Muscle layer of duodenum (tissue), 2 donors: ENCODE measurements around the gene PRKCD.

Experiments used
- H3K27ac ChIP-seq: one replicate; pipeline ENCODE4 v1.7.0; 2013; ENCODE audit warnings: mild to moderate bottlenecking, low read length
- H3K27me3 ChIP-seq: one replicate; pipeline ENCODE4 v1.7.0; 2013; ENCODE audit warnings: low read depth, mild to moderate bottlenecking, control low read depth, low read length
- H3K36me3 ChIP-seq, 2 donors: one replicate each; pipeline ENCODE4 v1.7.0; 2013; ENCODE audit warnings: low read length in 2 of 2, control low read depth in 1 of 2, mild to moderate bottlenecking in 1 of 2; ENCODE audit not compliant: insufficient read depth in 2 of 2, control insufficient read depth in 1 of 2
- H3K4me1 ChIP-seq, 2 donors: one replicate each; pipeline ENCODE4 v1.7.0; 2013; ENCODE audit warnings: low read length in 2 of 2, mild to moderate bottlenecking in 2 of 2, control low read depth in 1 of 2, moderate library complexity in 1 of 2; ENCODE audit not compliant: insufficient read depth in 2 of 2, control insufficient read depth in 1 of 2
- H3K4me3 ChIP-seq, 2 donors: one replicate each; pipeline ENCODE4 v1.7.0; 2013; ENCODE audit warnings: low read length in 2 of 2, low read depth in 1 of 2, mild to moderate bottlenecking in 1 of 2
- H3K9me3 ChIP-seq, 2 donors: one replicate each; pipeline ENCODE4 v1.7.0; 2013; ENCODE audit warnings: low read length in 2 of 2, control low read depth in 1 of 2, mild to moderate bottlenecking in 1 of 2; ENCODE audit not compliant: control insufficient read depth in 1 of 2
- donor health status: healthy.

The PRKCD gene

DNA sequence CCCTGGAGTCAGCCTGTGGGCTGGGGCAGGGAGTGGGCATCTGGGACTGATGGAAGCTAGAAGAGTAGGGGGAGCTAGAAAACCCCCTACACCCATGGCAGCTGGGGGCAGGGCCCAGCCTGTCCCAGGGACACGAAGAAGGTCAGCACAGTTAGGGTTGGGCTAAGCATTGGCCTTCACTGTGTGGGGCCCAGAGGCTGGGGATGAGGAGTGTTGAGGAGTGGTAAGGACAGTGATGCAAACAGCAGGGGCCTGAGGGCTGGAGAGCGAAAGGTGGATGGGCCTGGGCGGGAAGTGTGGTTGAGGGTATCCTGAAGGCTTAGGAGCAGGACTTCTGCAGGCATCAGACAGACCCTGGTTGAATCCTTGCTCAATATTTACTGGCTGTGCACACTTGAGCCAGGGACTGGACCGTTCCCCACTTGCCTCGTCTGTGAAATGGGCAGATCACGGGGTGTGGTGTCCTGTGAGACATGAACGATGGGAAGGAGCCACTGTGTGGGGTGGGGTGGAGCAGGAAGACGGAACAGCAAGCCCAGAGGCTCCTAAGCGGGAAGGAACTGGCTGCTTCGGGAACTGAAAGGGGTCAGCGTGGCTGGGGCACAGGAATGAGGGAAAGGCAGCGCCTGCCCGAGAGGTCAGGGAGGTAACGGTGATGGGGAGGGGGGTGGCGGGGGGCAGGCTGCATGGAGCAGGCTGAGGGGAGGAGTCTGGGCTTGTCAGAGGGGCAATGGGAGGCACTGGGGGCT is 7.3 kb downstream of the PRKCD start:
- Histone ChIP-seq H3K9me3 (no peaks in the 10 kb centered on the region), H3K4me3 (no peak overlapping the region), H3K4me1 (peaks cover 16 to 35% of the 10 kb centered on the region in 2 donors), H3K27me3 (no peaks in the 10 kb centered on the region), H3K36me3 (no peaks in the 10 kb centered on the region), H3K27ac (no peak overlapping the region)

DNA sequence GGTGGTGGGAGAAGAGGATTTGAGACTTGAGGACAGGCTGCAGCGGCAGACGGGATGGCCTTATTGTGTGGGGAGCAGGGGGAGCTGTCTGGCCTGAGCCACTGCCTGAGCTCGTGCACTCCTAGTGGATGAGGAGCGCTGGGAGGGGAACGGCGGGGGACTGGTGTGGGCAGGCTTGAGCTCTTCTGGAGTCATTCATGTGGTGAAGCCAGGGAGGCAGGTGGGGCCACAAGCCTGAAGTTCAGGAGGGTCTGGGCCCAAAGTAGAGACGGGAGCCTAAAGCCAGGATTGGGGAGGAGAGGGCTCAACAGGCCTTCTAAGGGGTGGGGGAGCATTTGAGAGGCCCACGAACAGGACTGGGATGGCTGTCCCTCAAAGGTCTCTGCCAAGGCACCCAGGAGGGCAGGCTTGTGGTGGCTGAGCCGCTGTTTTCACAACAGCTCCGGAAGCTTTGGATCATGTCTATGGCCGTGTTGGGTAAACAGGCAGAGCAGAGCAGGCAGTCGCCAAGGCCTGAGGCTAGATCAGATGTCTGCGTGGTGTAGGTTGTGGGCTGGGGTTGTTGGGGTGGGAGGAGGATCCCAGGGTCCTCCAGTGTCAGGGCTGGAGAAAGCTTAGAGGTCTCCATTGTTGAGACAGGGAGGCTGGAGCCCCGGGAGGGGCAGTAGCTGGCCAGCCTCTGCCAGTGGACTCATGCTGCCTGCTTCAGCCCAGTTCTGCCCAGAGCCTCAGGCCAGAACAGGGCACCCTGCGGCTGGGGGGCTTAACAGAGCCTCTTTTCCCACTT is 8.2 kb downstream of the PRKCD start:
- H3K27me3 ChIP-seq, result no peaks in the 10 kb centered on the region
- H3K36me3 ChIP-seq, result no peaks in the 10 kb centered on the region
- H3K27ac ChIP-seq, result peak overlapping the region; percentile 54
- H3K4me3 ChIP-seq, result no peak overlapping the region
- peaks cover 14 to 35% of the 10 kb centered on the region in 2 donors for H3K4me1 ChIP-seq
- H3K9me3 ChIP-seq, result no peaks in the 10 kb centered on the region

DNA sequence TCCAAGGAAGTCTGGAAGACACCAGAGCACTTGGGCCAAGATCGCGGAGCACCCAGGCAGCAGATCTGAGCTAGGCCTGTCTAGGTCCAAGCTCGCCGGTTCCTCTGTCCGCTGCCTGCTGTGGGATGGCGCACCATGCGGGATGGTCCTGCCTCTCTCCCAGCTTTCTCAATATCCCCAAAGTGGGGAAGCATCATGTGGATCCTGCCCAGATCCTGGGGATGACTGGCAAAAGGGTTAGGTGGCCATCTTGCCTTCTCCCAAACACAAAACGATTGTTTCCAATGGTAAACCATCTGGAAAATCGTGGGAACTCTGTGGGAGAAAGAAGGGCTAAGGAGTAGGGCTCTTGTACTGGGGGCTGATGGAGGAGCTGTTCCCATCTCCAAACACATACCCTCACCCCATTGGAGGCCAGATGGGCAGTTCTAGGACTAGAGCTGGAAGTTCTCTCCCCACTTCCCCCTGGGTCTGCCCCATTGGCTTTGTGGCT is 8.9 kb downstream of the PRKCD start:
- peak overlapping the region in 1 of 2 donors; percentile 11 for H3K4me3 ChIP-seq
- peaks cover 14 to 35% of the 10 kb centered on the region in 2 donors for H3K4me1 ChIP-seq
- no peaks in the 10 kb centered on the region for H3K9me3 ChIP-seq
- H3K27ac ChIP-seq, result no peak overlapping the region
- no peaks in the 10 kb centered on the region for H3K36me3 ChIP-seq
- no peaks in the 10 kb centered on the region for H3K27me3 ChIP-seq

DNA sequence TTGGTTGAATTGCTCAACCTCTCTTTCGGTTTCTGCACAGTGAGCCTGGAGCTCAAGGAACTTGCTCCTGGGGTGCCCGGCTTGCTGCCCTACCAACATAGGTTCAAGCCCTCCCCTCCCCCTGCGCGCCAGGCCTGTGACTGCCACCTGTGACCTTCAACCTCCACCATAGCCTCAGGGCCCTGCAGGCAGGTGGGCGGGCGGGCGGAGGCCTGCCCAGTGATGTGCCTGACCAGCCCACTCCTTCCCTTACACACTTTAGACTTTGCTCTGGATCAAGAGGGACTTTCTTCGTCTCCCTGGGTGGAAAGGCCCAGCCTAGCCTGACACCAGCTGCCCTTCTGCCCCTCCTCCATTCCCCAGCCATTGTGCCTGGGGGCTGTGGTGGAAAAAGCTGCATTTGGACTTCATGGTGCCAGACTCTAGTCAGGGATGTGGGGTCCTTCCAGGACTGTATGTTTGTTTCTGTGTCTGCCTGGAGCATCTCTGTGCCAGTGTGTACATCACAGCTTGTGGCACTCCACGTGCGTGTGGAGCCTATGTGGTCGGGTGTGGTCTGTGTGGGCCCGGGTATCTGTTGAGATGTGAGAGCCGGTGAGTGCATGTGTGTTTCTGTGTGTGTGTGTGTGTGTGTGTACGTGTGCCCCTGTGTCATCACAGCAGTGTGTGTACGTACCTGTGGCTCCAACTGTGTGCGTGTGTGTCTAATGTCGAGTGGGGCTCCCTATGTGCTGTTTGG is 9.5 kb downstream of the PRKCD start:
- H3K27ac ChIP-seq, result no peak overlapping the region
- no peak overlapping the region for H3K4me3 ChIP-seq
- peaks cover 0 to under 1% of the 10 kb centered on the region in 2 donors for H3K36me3 ChIP-seq
- no peaks in the 10 kb centered on the region for H3K9me3 ChIP-seq
- H3K27me3 ChIP-seq, result no peaks in the 10 kb centered on the region
- H3K4me1 ChIP-seq, result peaks cover 14 to 32% of the 10 kb centered on the region in 2 donors

DNA sequence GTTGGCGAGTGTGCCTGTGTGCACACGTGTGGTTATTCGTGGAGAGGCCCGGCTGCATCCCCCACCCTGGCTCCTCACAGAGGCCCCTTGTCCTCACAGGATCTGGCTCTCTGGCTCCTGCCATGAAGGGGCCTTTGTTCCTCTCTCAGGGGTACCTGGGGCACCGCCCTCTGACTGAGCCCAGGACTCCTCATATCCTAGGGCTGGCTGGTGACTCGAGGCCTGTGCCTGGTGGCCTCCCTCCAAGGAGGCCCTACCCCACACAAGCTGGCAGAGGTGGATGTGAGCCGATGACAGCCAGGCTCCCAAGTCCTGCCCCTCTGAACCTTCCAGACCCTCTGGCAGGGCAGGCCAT is 10.0 kb downstream of the PRKCD start:
- Histone ChIP-seq H3K4me1 (peaks cover 14 to 28% of the 10 kb centered on the region in 2 donors), H3K36me3 (peaks cover 0 to 4% of the 10 kb centered on the region in 2 donors), H3K9me3 (no peaks in the 10 kb centered on the region), H3K27me3 (no peaks in the 10 kb centered on the region), H3K4me3 (no peak overlapping the region), H3K27ac (no peak overlapping the region)

DNA sequence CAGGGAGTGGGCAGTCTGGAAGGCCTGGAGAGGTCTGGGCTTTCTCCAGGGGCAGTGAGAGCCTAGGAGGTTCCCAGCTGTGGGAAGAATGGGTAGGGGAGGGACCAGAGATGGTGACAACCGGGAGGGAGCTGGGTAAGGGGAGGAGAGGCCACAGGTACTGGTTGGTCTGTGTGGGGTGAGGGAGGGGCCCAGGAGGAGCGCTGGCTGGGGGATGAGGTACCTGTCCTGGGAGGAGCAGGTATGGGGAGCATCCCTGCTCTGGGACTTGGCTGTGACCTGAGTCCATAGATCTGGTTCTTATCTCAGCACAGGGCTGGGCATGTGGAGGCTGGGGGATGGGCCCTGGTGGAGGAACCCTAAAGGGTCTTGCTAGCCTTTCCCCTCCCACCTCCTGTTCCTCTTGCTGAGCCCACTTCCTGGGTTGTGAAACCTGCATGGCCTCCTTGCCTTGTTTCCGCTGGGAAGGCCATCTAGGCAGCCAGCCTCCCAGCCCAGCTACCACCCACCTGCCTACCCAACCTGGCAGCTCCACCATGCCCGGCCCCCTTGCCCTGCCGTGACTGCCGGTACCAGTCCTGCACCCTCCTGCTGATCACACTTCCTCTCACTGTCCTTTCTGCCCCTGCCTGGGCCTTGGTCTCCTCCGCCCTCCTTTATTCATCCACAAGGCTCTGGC is 11.0 kb downstream of the PRKCD start:
- H3K9me3 ChIP-seq, result no peaks in the 10 kb centered on the region
- H3K4me1 ChIP-seq, result peaks cover 9 to 19% of the 10 kb centered on the region in 2 donors
- H3K27ac ChIP-seq, result no peak overlapping the region
- no peak overlapping the region for H3K4me3 ChIP-seq
- peaks cover 0 to 4% of the 10 kb centered on the region in 2 donors for H3K36me3 ChIP-seq
- H3K27me3 ChIP-seq, result no peaks in the 10 kb centered on the region

DNA sequence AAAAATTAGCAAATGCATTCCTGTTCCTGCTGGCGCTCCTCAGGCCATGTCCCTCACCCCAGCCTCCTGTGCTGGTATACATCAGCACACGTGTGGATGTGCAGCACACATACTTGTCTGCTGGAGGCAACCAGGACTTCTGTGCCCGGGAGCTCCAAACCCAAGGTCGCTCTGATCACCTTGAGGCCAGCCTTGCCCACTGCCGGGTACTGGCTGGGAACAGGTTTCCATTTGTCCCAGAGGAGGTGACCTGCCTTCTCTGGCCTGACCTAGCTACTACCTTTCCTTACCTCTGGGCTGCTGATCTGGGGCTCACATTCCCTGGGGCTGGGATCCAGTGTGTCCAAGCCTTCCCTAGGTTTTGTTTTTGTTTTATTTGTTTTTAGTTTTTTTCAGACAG is 12.1 kb downstream of the PRKCD start:
- H3K4me3 ChIP-seq, result no peak overlapping the region
- peaks cover 0 to 4% of the 10 kb centered on the region in 2 donors for H3K36me3 ChIP-seq
- H3K9me3 ChIP-seq, result no peaks in the 10 kb centered on the region
- peaks cover 5 to 13% of the 10 kb centered on the region in 2 donors for H3K4me1 ChIP-seq
- no peaks in the 10 kb centered on the region for H3K27me3 ChIP-seq
- H3K27ac ChIP-seq, result no peak overlapping the region

DNA sequence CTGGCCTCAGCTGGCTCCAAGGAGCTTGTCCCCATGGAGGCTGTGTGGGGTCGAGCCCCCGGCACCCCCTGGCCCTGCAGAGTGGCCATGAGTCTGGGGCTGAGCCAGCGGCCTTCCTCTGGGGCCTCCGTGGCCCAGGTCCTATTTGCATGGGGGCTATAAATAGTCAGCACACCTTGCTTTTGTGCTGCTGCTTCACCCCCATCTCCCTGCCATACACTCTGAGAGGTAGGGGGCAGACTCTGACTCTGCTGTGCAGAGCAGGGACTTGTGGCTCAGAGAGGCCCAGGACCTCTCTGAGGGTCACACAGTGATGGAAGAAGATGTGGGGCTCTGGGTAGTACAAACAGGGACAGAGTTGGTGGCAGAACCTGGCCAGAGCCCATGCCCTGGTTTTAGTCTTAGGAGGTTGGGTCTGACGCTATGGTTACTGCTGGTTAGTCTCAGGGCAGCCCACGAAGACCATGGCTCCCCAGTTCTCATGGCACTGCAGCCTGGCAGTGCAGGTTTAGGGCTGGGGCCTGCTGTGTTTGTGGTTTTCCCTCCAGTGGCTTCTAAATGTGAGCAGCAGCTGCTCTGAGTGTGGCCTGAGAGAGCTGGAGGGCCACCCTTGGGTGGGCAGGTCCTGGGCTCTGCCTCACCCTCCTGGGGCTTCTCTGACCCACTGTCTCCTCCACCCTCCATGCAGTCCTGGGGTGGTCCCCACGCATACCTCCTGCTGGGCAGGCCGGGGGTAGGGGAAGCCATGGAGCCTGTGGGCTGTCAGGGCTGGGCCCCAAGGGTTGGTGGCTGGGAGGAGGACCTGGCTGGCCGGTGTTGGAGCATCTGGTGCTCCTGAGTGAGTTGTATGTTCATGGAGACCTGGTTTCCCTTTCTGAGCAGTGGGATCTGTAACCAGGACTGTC is 13.6 kb downstream of the PRKCD start:
- peaks cover 12 to 15% of the 10 kb centered on the region in 2 donors for H3K36me3 ChIP-seq
- H3K4me1 ChIP-seq, result peaks cover 5 to 8% of the 10 kb centered on the region in 2 donors
- H3K27ac ChIP-seq, result no peak overlapping the region
- no peak overlapping the region for H3K4me3 ChIP-seq
- no peaks in the 10 kb centered on the region for H3K27me3 ChIP-seq
- no peaks in the 10 kb centered on the region for H3K9me3 ChIP-seq

DNA sequence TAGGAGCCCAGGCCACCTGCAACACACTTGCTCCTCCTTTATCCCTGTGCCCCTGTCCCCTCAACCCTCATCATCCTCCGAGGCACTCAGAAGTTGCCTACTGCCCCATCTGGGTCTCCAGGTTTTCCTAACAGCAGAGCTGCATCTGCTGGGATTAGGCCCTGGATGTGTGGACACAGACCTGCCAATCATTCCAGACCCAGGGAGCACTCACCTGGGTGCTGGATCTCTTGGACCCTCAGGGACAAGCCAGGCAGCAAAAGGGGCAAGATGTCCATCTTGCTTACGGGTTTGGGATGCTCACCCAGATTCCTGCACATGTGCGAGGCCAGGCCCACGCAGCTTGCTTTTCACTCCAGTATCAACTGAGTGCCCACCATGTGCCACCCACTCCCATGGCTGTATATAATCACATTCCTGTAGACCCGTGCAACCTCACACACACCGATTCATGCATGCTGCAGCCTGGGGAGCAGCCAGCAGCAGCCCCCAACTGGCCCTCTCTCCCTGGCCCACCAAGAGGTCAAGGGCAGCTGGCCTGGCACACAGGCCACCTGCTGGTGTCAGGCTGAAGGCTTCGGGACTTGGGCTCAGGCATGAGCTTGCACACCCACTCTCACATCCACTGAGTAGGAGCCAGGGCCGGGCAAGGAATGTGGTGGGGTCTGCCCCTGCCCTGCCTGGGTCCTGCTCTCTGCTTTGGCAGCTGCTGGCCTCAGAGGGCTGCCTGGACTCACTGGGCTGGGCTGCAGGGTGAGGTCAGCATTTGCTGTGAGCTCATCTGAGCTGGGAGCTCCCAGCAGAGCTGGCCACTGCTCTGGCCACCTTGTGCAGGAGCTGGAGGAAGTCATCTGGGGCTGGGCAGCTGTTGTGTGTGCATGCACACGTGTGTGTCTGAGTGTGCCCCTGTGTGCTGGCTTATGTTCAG is 14.9 kb downstream of the PRKCD start:
- Histone ChIP-seq H3K27ac (no peak overlapping the region), H3K36me3 (peaks cover 24 to 25% of the 10 kb centered on the region in 2 donors), H3K4me3 (no peak overlapping the region), H3K4me1 (peaks cover 0 to 5% of the 10 kb centered on the region in 2 donors), H3K9me3 (no peaks in the 10 kb centered on the region), H3K27me3 (no peaks in the 10 kb centered on the region)
